Activated CD4-positive, alpha-beta T cell treated with anti-CD3 and anti-CD28 coated beads, Interleukin-10, Interleukin-2, amounts not matched to agents 100 ng/mL and 50 ng/mL, durations not matched to agents 16 hours and 8 hours (primary cell): ENCODE results near the gene FAM53A.

Source experiments
- DNase-seq: peaks from one replicate; pipeline ENCODE4 v3.0.0-alpha.2; 2020

Gene FAM53A

DNA sequence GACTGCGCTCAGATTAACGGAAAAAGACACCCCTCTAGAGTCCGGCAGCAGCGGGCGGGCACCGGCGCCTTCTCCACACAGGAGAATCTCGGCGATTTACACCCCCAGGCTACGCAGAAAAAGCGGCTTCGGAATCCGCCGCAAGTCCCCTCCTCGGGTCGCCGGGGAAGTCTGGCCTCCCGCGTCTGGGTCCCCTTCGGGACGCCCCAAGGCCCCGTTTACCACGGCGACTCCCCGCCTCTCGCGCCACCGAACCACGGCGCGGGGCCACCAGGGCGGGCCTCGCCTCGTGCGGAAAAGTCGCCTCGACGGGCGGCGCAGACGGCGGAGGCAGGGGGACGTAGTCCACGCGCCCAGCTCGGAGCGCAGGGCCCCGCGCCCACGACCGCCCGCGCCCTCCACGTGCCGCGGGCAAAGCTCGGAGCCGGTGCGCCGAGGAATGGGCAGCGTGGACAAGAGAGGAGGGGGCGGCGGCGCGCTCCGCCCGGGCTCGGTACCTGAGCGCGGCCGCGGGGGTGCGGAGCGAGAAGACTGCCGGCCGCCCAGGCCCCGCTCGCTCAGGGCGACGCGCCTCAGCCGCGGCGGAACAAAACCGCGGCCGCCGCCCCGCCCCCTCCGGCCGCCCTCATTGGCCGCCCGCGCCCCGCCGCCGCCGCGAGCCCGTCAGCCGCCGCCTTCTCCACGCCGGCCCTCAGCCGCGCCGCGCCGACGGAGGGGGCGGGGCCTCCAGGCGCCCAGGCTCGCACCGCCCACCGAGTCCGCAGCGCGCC is at the start of gene FAM53A:
TSS of gene FAM53A (minus strand) at position 578 of the 770 bp plus-strand sequence. CDS start 15,572 bp downstream, outside the sequence.
- DNase-seq = peak; percentile 96

DNA sequence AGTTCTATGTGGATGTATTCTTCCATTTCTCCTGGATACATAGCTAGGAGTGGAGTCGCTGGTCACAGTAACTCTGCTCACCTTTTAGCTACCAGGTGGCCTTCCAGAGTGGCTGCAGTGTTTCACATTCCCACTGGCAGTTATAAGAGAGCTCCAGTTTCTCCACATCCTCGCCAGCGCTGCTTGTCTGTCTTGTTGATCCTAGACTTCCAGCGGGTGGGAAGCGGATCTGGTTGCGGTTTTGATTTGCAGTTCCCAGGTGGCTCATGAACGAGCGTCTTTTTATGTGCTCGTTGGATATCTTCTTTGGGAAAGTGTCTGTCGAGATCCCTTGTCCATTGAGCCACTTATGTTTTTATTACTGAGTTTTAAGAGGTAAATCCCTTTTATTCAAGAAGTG is 48.8 kb upstream of the FAM53A start:
- DNase-seq = no peak

- peak; percentile 71 for DNase-seq
Observed at GRCh38 chr4:1731180-1731579, 47.1 kb upstream of the FAM53A start.

- DNase-seq = no peak
Observed at GRCh38 chr4:1730532-1731135, 46.5 kb upstream of the FAM53A start.

- no peak for DNase-seq
Observed at GRCh38 chr4:1728061-1728980, 44.2 kb upstream of the FAM53A start.

DNA sequence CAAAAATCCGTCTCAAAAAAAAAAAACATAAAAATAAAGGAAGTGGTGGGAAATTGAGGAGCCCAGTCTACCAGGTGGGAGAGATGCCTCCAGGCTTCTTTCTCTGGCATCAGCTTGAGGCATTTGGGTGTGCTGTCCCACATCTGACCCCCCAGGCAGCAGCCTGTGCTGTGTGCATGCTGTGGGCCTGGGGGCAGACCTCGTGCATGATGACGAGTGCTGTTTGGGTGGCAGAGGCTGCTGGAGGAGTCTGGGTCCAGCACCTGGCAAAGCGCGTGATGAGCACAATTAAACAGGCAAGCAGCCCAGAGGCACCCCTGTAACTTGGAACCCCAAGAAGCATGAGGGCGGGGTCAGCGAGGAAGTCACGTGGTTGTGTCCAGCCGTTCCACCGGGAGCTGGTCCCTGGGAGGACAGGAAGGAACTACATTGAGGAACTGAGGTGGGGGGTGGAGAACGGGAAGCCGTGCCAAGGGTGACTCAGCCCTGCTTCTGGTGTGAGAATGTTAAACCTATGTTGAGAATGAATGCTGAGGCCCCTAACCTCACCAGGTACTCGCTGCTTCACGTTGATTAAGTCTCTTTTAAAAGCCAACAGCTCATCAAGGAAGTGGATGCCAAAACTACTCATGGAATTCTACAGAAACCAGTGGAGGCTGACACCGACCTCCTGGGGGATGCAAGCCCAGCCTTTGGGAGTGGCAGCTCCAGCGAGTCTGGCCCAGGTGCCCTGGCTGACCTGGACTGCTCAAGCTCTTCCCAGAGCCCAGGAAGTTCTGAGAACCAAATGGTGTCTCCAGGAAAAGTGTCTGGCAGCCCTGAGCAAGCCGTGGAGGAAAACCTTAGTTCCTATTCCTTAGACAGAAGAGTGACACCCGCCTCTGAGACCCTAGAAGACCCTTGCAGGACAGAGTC is 43.3 kb upstream of the FAM53A start:
- no peak for DNase-seq

DNA sequence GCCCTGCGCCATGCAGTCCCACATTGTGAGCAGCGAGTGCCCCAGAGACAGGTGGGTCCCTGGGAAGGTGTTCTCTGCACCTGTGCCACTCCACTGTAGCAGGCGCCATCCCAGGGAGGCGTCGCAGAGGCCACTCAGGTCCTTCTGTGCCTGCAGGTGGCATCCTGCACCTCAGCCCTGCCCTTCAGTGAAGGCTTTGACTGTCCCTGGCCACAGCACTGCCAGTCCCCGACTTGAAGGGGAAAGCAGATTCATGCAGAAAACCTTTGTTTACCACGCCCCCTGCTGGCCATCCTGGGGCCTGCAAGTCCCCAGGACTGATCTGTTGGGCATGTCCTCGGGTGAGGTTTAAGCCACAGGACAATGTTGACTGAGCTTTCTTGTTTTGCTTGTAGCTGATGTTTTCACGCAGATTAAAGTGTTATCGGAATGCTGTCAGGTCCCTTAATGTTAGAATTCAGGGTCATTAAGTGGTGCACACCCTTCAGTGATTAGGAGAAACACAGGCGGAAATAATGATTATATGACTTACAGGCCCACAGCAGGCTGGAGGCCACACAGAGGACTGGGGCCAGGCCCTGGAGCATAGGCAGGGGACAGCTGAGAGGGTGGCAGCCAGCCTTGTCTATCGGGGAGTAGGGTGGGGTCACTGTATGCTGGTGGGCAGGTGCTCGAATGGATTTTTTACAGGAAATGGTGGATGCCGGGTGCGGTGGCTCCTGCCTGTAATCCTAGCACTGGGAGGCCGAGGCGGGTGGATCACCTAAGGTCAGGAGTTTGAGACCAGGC is 42.2 kb upstream of the FAM53A start:
- DNase-seq = peak; percentile 87

- no peak for DNase-seq
Observed at GRCh38 chr4:1725521-1725920, 41.4 kb upstream of the FAM53A start.

- peak; percentile 67 for DNase-seq
Observed at GRCh38 chr4:1723131-1723801, 39.2 kb upstream of the FAM53A start.

DNA sequence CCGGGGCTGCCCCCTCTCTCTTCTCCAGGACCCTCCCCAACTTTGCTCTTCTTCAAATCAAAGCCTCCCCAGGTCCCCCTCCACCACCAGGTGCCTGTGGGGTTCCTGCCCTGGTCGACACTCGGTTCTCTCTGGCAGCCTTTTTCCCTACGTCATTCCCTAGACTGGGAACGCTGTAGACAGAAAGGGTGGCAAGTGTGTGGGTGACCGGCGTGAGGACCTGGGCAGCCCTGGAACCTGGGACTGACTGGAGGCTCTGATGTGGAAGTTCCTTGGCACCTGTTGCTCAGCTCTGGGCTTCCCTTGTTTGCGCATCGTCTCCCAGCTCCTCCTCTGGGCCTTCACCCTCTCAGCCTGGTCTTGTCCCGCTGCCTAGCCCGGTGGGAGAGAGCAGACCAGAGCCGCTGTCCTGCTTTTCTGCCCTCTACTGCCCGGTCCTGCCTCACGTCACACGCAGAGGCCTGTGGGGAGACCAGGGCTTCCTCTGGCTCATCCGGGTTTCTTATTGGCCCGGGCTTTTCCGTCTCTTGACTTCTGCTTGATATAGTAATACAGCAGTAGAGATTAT is 38.5 kb upstream of the FAM53A start:
- no peak for DNase-seq

GRCh38 chr4:1721666-1722550 is 37.8 kb upstream of the FAM53A start:
- DNase-seq = no peak

GRCh38 chr4:1721003-1721665 is 37.0 kb upstream of the FAM53A start, which contains the start of the genes TACC3 and TMEM129:
Gene TACC3 (plus strand): TSS chr4:1721521. CDS start chr4:1723422, 1,901 bp downstream.
Gene TMEM129 (minus strand): TSS chr4:1721323. CDS start chr4:1720837, 486 bp downstream.
- peak; percentile 97 for DNase-seq

GRCh38 chr4:1720163-1720983 is 36.3 kb upstream of the FAM53A start:
- peak; percentile 68 for DNase-seq

DNA sequence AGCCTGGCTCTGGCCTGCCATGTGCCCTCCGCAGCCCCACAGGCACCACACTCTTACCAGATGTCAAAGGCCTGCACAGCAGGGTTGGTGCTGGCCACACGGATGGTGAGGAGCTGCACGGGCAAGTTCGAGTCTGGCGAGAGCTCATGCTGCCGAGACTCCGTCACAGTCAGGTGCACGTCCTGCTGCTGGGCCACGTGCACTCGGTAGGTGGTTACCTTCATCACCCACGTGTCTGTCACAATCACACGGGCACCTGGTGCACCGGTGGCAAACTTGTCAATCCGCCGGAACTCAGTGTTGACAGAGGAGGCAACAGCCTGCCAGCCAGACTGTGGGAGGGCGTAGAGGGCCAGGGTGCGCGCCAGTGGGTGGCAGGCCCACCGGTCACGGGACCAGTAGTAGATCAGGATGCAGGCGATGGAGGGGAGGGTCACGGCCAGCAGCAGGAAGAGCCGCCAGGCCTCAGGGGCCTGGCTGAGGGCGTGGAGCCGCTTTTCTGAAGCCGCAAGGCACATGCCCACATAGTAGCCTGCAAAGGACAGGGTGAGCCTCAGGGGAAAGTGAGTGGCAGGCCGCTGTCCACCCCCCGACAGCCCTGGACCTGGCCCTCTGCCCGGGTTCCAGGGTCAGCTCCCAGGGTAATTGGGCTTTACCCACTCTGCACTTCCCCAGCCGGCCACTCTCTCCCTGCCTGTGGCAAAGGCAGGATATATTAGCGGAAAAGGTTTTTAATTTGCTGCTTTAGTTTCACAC is 34.2 kb upstream of the FAM53A start:
- no peak for DNase-seq

DNA sequence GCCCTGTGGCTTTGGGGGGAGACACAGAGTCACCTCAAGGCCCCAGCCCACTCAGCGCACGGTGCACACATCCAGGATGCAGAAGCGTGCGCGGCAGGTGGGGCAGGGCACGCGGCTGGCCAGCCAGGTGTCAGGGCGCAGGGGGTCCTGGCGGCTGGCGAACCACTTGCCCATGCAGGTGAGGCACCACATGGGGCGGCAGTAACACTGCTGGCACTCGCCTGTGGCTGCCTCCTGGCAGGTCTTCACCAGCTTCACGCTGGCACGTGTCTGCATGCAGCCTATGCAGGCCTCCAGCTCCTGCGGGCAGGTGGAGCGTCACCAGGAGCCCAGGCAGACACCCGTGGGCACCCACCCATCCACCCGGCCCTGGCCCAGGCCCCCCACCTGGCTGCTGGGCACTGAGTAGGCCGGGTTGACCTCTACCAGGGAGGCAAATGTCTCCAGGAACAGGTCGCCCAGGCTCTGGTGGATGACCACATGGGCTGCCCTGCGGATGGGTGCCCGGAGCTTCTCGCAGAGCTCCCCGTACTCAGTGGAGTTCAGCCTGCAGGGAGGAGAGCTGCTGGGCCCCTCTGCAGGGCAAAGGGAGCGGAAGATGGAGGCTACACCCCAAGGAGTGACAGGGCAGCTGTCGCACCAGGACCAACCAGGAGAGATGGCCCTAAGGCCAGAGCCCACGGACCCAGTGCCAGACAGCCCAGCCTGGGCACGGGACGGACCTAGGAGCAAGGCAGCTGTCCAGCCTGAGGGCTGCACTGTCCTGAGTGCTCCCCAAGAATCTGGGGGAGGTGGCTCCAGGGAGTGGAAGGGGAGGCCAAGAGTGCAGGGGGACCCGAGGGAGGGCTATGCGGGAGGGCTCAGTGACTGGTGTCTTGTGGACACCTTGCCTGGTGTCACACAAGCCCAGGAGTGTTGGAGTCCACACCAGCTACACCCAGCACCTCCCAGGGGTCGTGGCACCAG is 33.3 kb upstream of the FAM53A start:
- DNase-seq = no peak
